ENCODE results near the gene RNF135. TPM values are rescaled to one million over a fixed set of nuclear protein-coding genes. Genes with fewer than 3 reads are reported as not detected.

The RNF135 gene
- total RNA-seq, 4 donors from 2014 or later, result 18.4 to 31.4 (median 24.5) TPM

- Histone ChIP-seq H3K4me3 (no peak overlapping the region), H3K4me1 (peaks cover 0 to 22% (median 0%) of the 10 kb centered on the region in 4 donors), H3K27ac (peak overlapping the region in 3 of 4 donors; percentile 5 to 19 (median 8)), H3K36me3 (no peaks in the 10 kb centered on the region), H3K27me3 (no peaks in the 10 kb centered on the region), H3K9me3 (no peaks in the 10 kb centered on the region)
- TF ChIP-seq CTCF (IDR thresholded peaks at IDR 0.05) (no peak), POLR2A (IDR thresholded peaks at IDR 0.05) (no peak)
- no peak for DNase-seq
These were observed 18.0 kb upstream of the RNF135 start for GRCh38 chr17:30952638-30953393.

GRCh38 chr17:30954046-30954830 lies 16.6 kb upstream of the RNF135 start:
- Histone ChIP-seq H3K27me3 (no peaks in the 10 kb centered on the region), H3K4me3 (no peak overlapping the region), H3K4me1 (peaks cover 0 to 22% (median 2%) of the 10 kb centered on the region in 4 donors), H3K9me3 (no peaks in the 10 kb centered on the region), H3K36me3 (no peaks in the 10 kb centered on the region), H3K27ac (peak overlapping the region in 3 of 4 donors; percentile 8 to 13 (median 12))
- TF ChIP-seq CTCF (IDR thresholded peaks at IDR 0.05) (no peak), POLR2A (IDR thresholded peaks at IDR 0.05) (no peak)
- DNase-seq, result no peak

- peak in 1 of 3 donors; percentile 39 for DNase-seq
- Histone ChIP-seq H3K27ac (peak overlapping the region in 1 of 4 donors; percentile 2), H3K4me3 (no peak overlapping the region)
These were observed 14.0 kb upstream of the RNF135 start for GRCh38 chr17:30956764-30957374.

GRCh38 chr17:30957741-30958140 lies 13.1 kb upstream of the RNF135 start:
- DNase-seq, result peak in 1 of 3 donors; percentile 41
- no peaks in the 10 kb centered on the region for H3K9me3 ChIP-seq
- TF ChIP-seq CTCF (IDR thresholded peaks at IDR 0.05) (no peak), POLR2A (IDR thresholded peaks at IDR 0.05) (no peak)
- no peak overlapping the region for H3K27ac ChIP-seq
- no peaks in the 10 kb centered on the region for H3K36me3 ChIP-seq
- peaks cover 0 to 4% (median 1%) of the 10 kb centered on the region in 4 donors for H3K4me1 ChIP-seq
- no peaks in the 10 kb centered on the region for H3K27me3 ChIP-seq
- H3K4me3 ChIP-seq, result no peak overlapping the region

More at GRCh38 chr17:30956764-30957374, 14.0 kb upstream of the RNF135 start:
- TF ChIP-seq CTCF (IDR thresholded peaks at IDR 0.05), result no peak
- Histone ChIP-seq H3K36me3 (no peaks in the 10 kb centered on the region), H3K27me3 (no peaks in the 10 kb centered on the region), H3K9me3 (no peaks in the 10 kb centered on the region), H3K4me1 (peaks cover 0 to 4% (median 1%) of the 10 kb centered on the region in 4 donors)

- Histone ChIP-seq H3K36me3 (no peaks in the 10 kb centered on the region), H3K27ac (peak overlapping the region in 1 of 4 donors; percentile 65), H3K9me3 (no peaks in the 10 kb centered on the region), H3K27me3 (no peaks in the 10 kb centered on the region), H3K4me1 (peaks cover 0 to 4% (median 1%) of the 10 kb centered on the region in 4 donors), H3K4me3 (no peak overlapping the region)
- DNase-seq, result peak in 2 of 3 donors; percentile 60 to 63
- TF ChIP-seq CTCF (IDR thresholded peaks at IDR 0.05) (no peak), POLR2A (IDR thresholded peaks at IDR 0.05) (no peak)
These were observed 12.7 kb upstream of the RNF135 start for GRCh38 chr17:30958187-30958586.

Measured in Peyer's patch (tissue), 4 donors.